Right lobe of liver (tissue), 4 donors: ENCODE data around the gene PIP5K1B.

Experiments used
- CTCF ChIP-seq, 4 donors: fragments of 200-600 bp in 3 of 4; fragments of 450-650 bp in 1 of 4; IDR thresholded peaks; one replicate each; pipeline versions ENCODE4 v1.5.1 to v1.8.0; 2016 to 2022; ENCODE audit warnings: antibody characterized with exemption in 4 of 4, mild to moderate bottlenecking in 2 of 4
- POLR2A ChIP-seq: fragments of 450-650 bp; IDR thresholded peaks from one replicate; pipeline ENCODE4 v1.6.1; 2017; ENCODE audit warnings: antibody characterized with exemption, mild to moderate bottlenecking
- donor health status: DM: no; HTN: no; CAD: no.
- donor health status: DM: no; HTN: no; CAD: no.
- donor health status: DM: no; HTN: yes; CAD: no.

- TF ChIP-seq CTCF (IDR thresholded peaks at IDR 0.05) (no peak), POLR2A (no peak)
Observed at GRCh38 chr9:68998385-68998784, 293.3 kb downstream of the PIP5K1B start.
